Measurements from ENCODE around the gene GALNT10. TPM values are rescaled to one million over a fixed set of nuclear protein-coding genes. Genes with fewer than 3 reads are reported as not detected.

GALNT10 gene
- polyA plus RNA-seq, 2 of the 4 experiments (the other 2 are of a cell fraction): 110 to 156 TPM

GRCh38 chr5:154373729-154374179 lies 183.2 kb downstream of the GALNT10 start (continued):
- TF ChIP-seq BCL3 (IDR thresholded peaks at IDR 0.05): no peak
- no peak for TF ChIP-seq MAZ (IDR thresholded peaks at IDR 0.05; ENCODE audit: borderline replicate concordance, low read depth, low read length)

- DNase-seq (ENCODE audit: low read depth in 1 of 2, low spot score in 1 of 2): no peak
- ChIA-PET CTCF (no interaction called here), POLR2A (no interaction called here)
- Histone ChIP-seq H3K9me3 (no peaks in the 10 kb centered on the region), H3K4me1 (peaks cover 32% of the 10 kb centered on the region), H3K4me3 (no peak overlapping the region), H3K27ac (peak overlapping the region; percentile 25 to 28; a peak in 2 of 6 replicates), H3K4me2 (no peak overlapping the region)
- TF ChIP-seq CBX2 (IDR thresholded peaks at IDR 0.05; ENCODE audit: borderline replicate concordance, low read depth): no peak
- TF ChIP-seq HMGXB4 (CRISPR knock-in tag; IDR thresholded peaks at IDR 0.05; ENCODE audit: borderline replicate concordance): no peak
- no peak for TF ChIP-seq ZC3H11A (IDR thresholded peaks at IDR 0.05)
- no peak for TF ChIP-seq RCOR1 (IDR thresholded peaks at IDR 0.05; ENCODE audit: low read depth, low read length)
- no peak for TF ChIP-seq HEYL (CRISPR knock-in tag; IDR thresholded peaks at IDR 0.05)
- no peak for TF ChIP-seq BCL3 (IDR thresholded peaks at IDR 0.05)
- 87% methylated on average over 4 of the region's 4 CpGs for WGBS (ENCODE audit: missing lambda C conversion rate)
- FAIRE-seq: no peak
- no peak for ATAC-seq
These were observed 183.7 kb downstream of the GALNT10 start for GRCh38 chr5:154374264-154374663.

GRCh38 chr5:154375329-154376008 lies 184.9 kb downstream of the GALNT10 start:
- DNase-seq (ENCODE audit: low read depth in 1 of 2, low spot score in 1 of 2) (no peak), ATAC-seq (no peak), FAIRE-seq (no peak)
- POLR2A ChIA-PET: no interaction called here
- Histone ChIP-seq H3K27ac (peak overlapping the region in 1 of 2 experiments; percentile 6; a peak in 1 of 6 replicates), H3K9me3 (no peaks in the 10 kb centered on the region), H3K4me2 (no peak overlapping the region), H3K4me3 (no peak overlapping the region), H3K4me1 (peaks cover 20% of the 10 kb centered on the region)
- WGBS (ENCODE audit: missing lambda C conversion rate): 93% methylated on average over 3 of the region's 3 CpGs
- CTCF ChIA-PET: no interaction called here
- TF ChIP-seq HOXB5 (CRISPR knock-in tag; IDR thresholded peaks at IDR 0.05): no peak
- no peak for TF ChIP-seq ZC3H11A (IDR thresholded peaks at IDR 0.05)

GRCh38 chr5:154376481-154376880 lies 185.9 kb downstream of the GALNT10 start:
- ATAC-seq: no peak
- WGBS (ENCODE audit: missing lambda C conversion rate): 58% methylated on average over 4 of the region's 4 CpGs
- no peak for DNase-seq (ENCODE audit: low read depth in 1 of 2, low spot score in 1 of 2)
- H3K4me2 ChIP-seq: no peak overlapping the region
- no peak for FAIRE-seq
- H3K4me1 ChIP-seq: peaks cover 9% of the 10 kb centered on the region
- POLR2A ChIA-PET: no interaction called here
- no peak overlapping the region for H3K4me3 ChIP-seq
- no peaks in the 10 kb centered on the region for H3K9me3 ChIP-seq
- no peak overlapping the region for H3K27ac ChIP-seq
- TF ChIP-seq ESRRA (IDR thresholded peaks at IDR 0.05; ENCODE audit: borderline replicate concordance, low read length) (no peak), HMGXB4 (CRISPR knock-in tag; IDR thresholded peaks at IDR 0.05; ENCODE audit: borderline replicate concordance) (no peak), HDAC2 (IDR thresholded peaks at IDR 0.05) (no peak), CBX2 (IDR thresholded peaks at IDR 0.05; ENCODE audit: borderline replicate concordance, low read depth) (no peak), ZNF302 (CRISPR knock-in tag; IDR thresholded peaks at IDR 0.05) (no peak), FOXS1 (CRISPR knock-in tag; IDR thresholded peaks at IDR 0.05) (no peak), FOSB (CRISPR knock-in tag; IDR thresholded peaks at IDR 0.05) (no peak), PHF8 (IDR thresholded peaks at IDR 0.05; ENCODE audit: borderline replicate concordance, low read depth) (no peak), ZC3H11A (IDR thresholded peaks at IDR 0.05) (no peak), MAZ (IDR thresholded peaks at IDR 0.05; ENCODE audit: borderline replicate concordance, low read depth, low read length) (no peak), HES2 (IDR thresholded peaks at IDR 0.05) (no peak), RFX5 (IDR thresholded peaks at IDR 0.05) (no peak)
- CTCF ChIA-PET: no interaction called here
